PFSK-1 (cell line): Measurements from ENCODE around the gene PIWIL4.

Experiments used
- SIN3A ChIP-seq: IDR thresholded peaks from 2 replicates; pipeline ENCODE4 v1.6.1; 2012; ENCODE audit warnings: mild to moderate bottlenecking, low read length, moderate library complexity, borderline replicate concordance; ENCODE audit not compliant: insufficient read depth
- TAF1 ChIP-seq: IDR thresholded peaks from 2 replicates; pipeline ENCODE4 v1.6.1; 2012; ENCODE audit warnings: low read length, control low read depth, borderline replicate concordance; ENCODE audit not compliant: insufficient read depth

DNA sequence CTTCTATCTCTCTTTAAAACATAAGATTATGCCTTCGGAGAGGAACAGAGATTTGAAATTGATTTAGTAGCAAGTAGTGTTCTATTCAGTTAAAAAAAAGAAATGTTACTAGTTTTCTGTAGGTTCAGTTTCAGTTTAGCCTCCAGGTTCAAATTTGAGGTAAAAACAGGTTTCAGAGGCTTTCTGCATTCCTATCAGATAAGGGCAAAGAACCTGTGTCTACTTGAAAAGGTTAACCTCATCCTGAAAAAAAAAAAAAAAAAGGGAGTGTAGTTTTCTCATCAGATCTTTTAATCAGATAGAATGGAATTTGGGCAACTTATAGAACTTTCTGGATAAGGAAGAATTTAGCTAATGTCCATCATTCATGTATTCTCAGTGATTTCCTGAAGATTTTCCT lies 42.8 kb upstream of the PIWIL4 start:
- TF ChIP-seq TAF1 (no peak), SIN3A (no peak)
